Measurements from ENCODE around the gene OTOGL. TPM values are rescaled to one million over a fixed set of nuclear protein-coding genes. Genes with fewer than 3 reads are reported as not detected.

The OTOGL gene
- total RNA-seq, 1 experiment from 2014 or later: 0.44 TPM

GRCh38 chr12:80157645-80158044 lies 58.3 kb downstream of the OTOGL start:
- ChIA-PET POLR2A (ENCODE audit: unreplicated experiment) (no interaction called here), CTCF (no interaction called here)
- no peak overlapping the region for H2AFZ ChIP-seq (ENCODE audit: low read length)
- TF ChIP-seq EZH2 (IDR thresholded peaks at IDR 0.05; ENCODE audit: low read length, unreplicated experiment) (no peak), EZH2phosphoT487 (IDR thresholded peaks at IDR 0.05; ENCODE audit: borderline replicate concordance, low read length) (no peak), CTCF (conservative IDR thresholded peaks at IDR 0.05; ENCODE audit: low read depth, low read length) (no peak)
- intact Hi-C loops (cut with micrococcal nuclease): loop anchor here (10.0 kb wide), 1 partner anchor 223 kb away; the partner anchor contains the start of gene PPP1R12A
- no peak for ATAC-seq
- no peaks in the 10 kb centered on the region for H3K9me2 ChIP-seq (replicated peaks; ENCODE audit: low read length)
- no peaks in the 10 kb centered on the region for H3K9me3 ChIP-seq (ENCODE audit: low read length)
- peaks cover 20% of the 10 kb centered on the region for H3K4me1 ChIP-seq (ENCODE audit: insufficient read depth, low read length)
- H3F3A ChIP-seq (ENCODE audit: low read length, unreplicated experiment): peaks cover 5% of the 10 kb centered on the region
- DNase-seq: peak; percentile 35
- H3K79me2 ChIP-seq (ENCODE audit: low read length): no peaks in the 10 kb centered on the region
- no peak overlapping the region for H3K4me2 ChIP-seq (ENCODE audit: low read length)
- H4K20me1 ChIP-seq (ENCODE audit: low read length): no peaks in the 10 kb centered on the region
- H3K4me3 ChIP-seq (ENCODE audit: low read length): no peak overlapping the region
- no peak overlapping the region for H3K9ac ChIP-seq (ENCODE audit: low read length)
- no peak overlapping the region for H3K27ac ChIP-seq (ENCODE audit: low read length)
- BruUV-seq (replicated peaks): no TSS peak
- H3K36me3 ChIP-seq (ENCODE audit: low read depth, low read length): no peaks in the 10 kb centered on the region
- no peaks in the 10 kb centered on the region for H3K27me3 ChIP-seq (ENCODE audit: low read length)

GRCh38 chr12:80161612-80162011 lies 62.3 kb downstream of the OTOGL start:
- Histone ChIP-seq H3K27me3 (ENCODE audit: low read length) (no peaks in the 10 kb centered on the region), H3K36me3 (ENCODE audit: low read depth, low read length) (no peaks in the 10 kb centered on the region), H3K79me2 (ENCODE audit: low read length) (no peaks in the 10 kb centered on the region), H3K4me2 (ENCODE audit: low read length) (no peak overlapping the region), H4K20me1 (ENCODE audit: low read length) (no peaks in the 10 kb centered on the region), H3K4me1 (ENCODE audit: insufficient read depth, low read length) (0 out of 2 replicates have a peak, but pooled peaks cover 5% of the 10 kb centered on the region), H3K9me3 (ENCODE audit: low read length) (no peaks in the 10 kb centered on the region), H3K9ac (ENCODE audit: low read length) (no peak overlapping the region), H3K9me2 (replicated peaks; ENCODE audit: low read length) (no peaks in the 10 kb centered on the region), H3K4me3 (ENCODE audit: low read length) (no peak overlapping the region), H3K27ac (ENCODE audit: low read length) (no peak overlapping the region), H2AFZ (ENCODE audit: low read length) (no peak overlapping the region), H3F3A (ENCODE audit: low read length, unreplicated experiment) (no peaks in the 10 kb centered on the region)
- no TSS peak for BruUV-seq (replicated peaks)
- no peak for ATAC-seq
- TF ChIP-seq EZH2phosphoT487 (IDR thresholded peaks at IDR 0.05; ENCODE audit: borderline replicate concordance, low read length) (no peak), EZH2 (IDR thresholded peaks at IDR 0.05; ENCODE audit: low read length, unreplicated experiment) (no peak), CTCF (conservative IDR thresholded peaks at IDR 0.05; ENCODE audit: low read depth, low read length) (no peak)
- POLR2A ChIA-PET (ENCODE audit: unreplicated experiment): no interaction called here
- no peak for DNase-seq
- CTCF ChIA-PET: no interaction called here
- intact Hi-C loops (cut with micrococcal nuclease): no loop called here

GRCh38 chr12:80162177-80162576 lies 62.8 kb downstream of the OTOGL start:
- ATAC-seq (no peak), DNase-seq (no peak)
- Histone ChIP-seq H3K4me2 (ENCODE audit: low read length) (no peak overlapping the region), H2AFZ (ENCODE audit: low read length) (no peak overlapping the region), H3F3A (ENCODE audit: low read length, unreplicated experiment) (no peaks in the 10 kb centered on the region), H3K9me2 (replicated peaks; ENCODE audit: low read length) (no peaks in the 10 kb centered on the region), H4K20me1 (ENCODE audit: low read length) (no peaks in the 10 kb centered on the region), H3K4me1 (ENCODE audit: insufficient read depth, low read length) (0 out of 2 replicates have a peak, but pooled peaks cover 5% of the 10 kb centered on the region), H3K4me3 (ENCODE audit: low read length) (no peak overlapping the region), H3K9me3 (ENCODE audit: low read length) (no peaks in the 10 kb centered on the region), H3K9ac (ENCODE audit: low read length) (no peak overlapping the region), H3K36me3 (ENCODE audit: low read depth, low read length) (no peaks in the 10 kb centered on the region), H3K27me3 (ENCODE audit: low read length) (no peaks in the 10 kb centered on the region), H3K79me2 (ENCODE audit: low read length) (no peaks in the 10 kb centered on the region), H3K27ac (ENCODE audit: low read length) (no peak overlapping the region)
- TF ChIP-seq CTCF (conservative IDR thresholded peaks at IDR 0.05; ENCODE audit: low read depth, low read length): no peak
- no peak for TF ChIP-seq EZH2phosphoT487 (IDR thresholded peaks at IDR 0.05; ENCODE audit: borderline replicate concordance, low read length)
- no peak for TF ChIP-seq EZH2 (IDR thresholded peaks at IDR 0.05; ENCODE audit: low read length, unreplicated experiment)
- CTCF ChIA-PET: no interaction called here
- intact Hi-C loops (cut with micrococcal nuclease): no loop called here
- POLR2A ChIA-PET (ENCODE audit: unreplicated experiment): no interaction called here
- BruUV-seq (replicated peaks): no TSS peak

Data from PC-3 (cell line).